Measurements from ENCODE around the gene ANGEL1.

ANGEL1 gene

GRCh38 chr14:76812422-76813383 lies at the start of gene ANGEL1:
TSS of gene ANGEL1 (minus strand) at chr14:76812882. CDS start at chr14:76812827, 55 bp downstream.
- DNase-seq (ENCODE audit: low read depth in 2 of 2), result peak; percentile 96 to 98

- DNase-seq (ENCODE audit: low read depth in 2 of 2), result no peak
Measured at GRCh38 chr14:76861574-76862255, 49.0 kb upstream of the ANGEL1 start.

GRCh38 chr14:76856769-76857168 lies 44.1 kb upstream of the ANGEL1 start:
- no peak for DNase-seq (ENCODE audit: low read depth in 2 of 2)

- no peak for DNase-seq (ENCODE audit: low read depth in 2 of 2)
Measured at GRCh38 chr14:76855066-76855465, 42.4 kb upstream of the ANGEL1 start.

GRCh38 chr14:76848879-76849278 lies 36.2 kb upstream of the ANGEL1 start:
- no peak for DNase-seq (ENCODE audit: low read depth in 2 of 2)

GRCh38 chr14:76846331-76847047 lies 33.8 kb upstream of the ANGEL1 start:
- DNase-seq (ENCODE audit: low read depth in 2 of 2), result no peak

GRCh38 chr14:76844223-76844622 lies 31.5 kb upstream of the ANGEL1 start:
- DNase-seq (ENCODE audit: low read depth in 2 of 2), result peak; percentile 13 to 16

- no peak for DNase-seq (ENCODE audit: low read depth in 2 of 2)
Measured at GRCh38 chr14:76842414-76842813, 29.7 kb upstream of the ANGEL1 start.

GRCh38 chr14:76837524-76837923 lies 24.8 kb upstream of the ANGEL1 start:
- no peak for DNase-seq (ENCODE audit: low read depth in 2 of 2)

GRCh38 chr14:76836029-76836630 lies 23.4 kb upstream of the ANGEL1 start:
- no peak for DNase-seq (ENCODE audit: low read depth in 2 of 2)

GRCh38 chr14:76834241-76834661 lies 21.6 kb upstream of the ANGEL1 start:
- no peak for DNase-seq (ENCODE audit: low read depth in 2 of 2)

- DNase-seq (ENCODE audit: low read depth in 2 of 2), result no peak
Measured at GRCh38 chr14:76833011-76833410, 20.3 kb upstream of the ANGEL1 start.

GRCh38 chr14:76832503-76832988 lies 19.9 kb upstream of the ANGEL1 start:
- no peak for DNase-seq (ENCODE audit: low read depth in 2 of 2)

- DNase-seq (ENCODE audit: low read depth in 2 of 2), result no peak
Measured at GRCh38 chr14:76830556-76830955, 17.9 kb upstream of the ANGEL1 start.

GRCh38 chr14:76829650-76830421 lies 17.2 kb upstream of the ANGEL1 start:
- no peak for DNase-seq (ENCODE audit: low read depth in 2 of 2)

GRCh38 chr14:76829013-76829365 lies 16.3 kb upstream of the ANGEL1 start:
- DNase-seq (ENCODE audit: low read depth in 2 of 2), result no peak

- DNase-seq (ENCODE audit: low read depth in 2 of 2), result no peak
Measured at GRCh38 chr14:76828339-76829012, 15.8 kb upstream of the ANGEL1 start.

- DNase-seq (ENCODE audit: low read depth in 2 of 2), result no peak
Measured at GRCh38 chr14:76827696-76828296, 15.1 kb upstream of the ANGEL1 start.

GRCh38 chr14:76826122-76826521 lies 13.4 kb upstream of the ANGEL1 start, which contains the start of gene LRRC74A:
TSS of gene LRRC74A (plus strand) at chr14:76826408. CDS start at chr14:76826698, 290 bp downstream.
- no peak for DNase-seq (ENCODE audit: low read depth in 2 of 2)

- no peak for DNase-seq (ENCODE audit: low read depth in 2 of 2)
Measured at GRCh38 chr14:76820700-76821099, 8.0 kb upstream of the ANGEL1 start.
